Dendritic cell treated with granulocyte-macrophage colony-stimulating factor and Interleukin-4, amounts not matched to agents 40 ng/mL and 50 ng/mL, for 4 days (primary cell): ENCODE measurements around the gene BRD8.
A peak's percentile ranks its signal among the peaks of the same experiment; 100 is the strongest.

ENCODE experiments used
- H3K27ac Mint-ChIP-seq: one replicate; pipeline ENCODE4 v1.8.0; 2022; ENCODE audit warnings: mild to moderate bottlenecking, mixed read lengths
- H3K27me3 Mint-ChIP-seq: one replicate; pipeline ENCODE4 v1.8.0; 2022; ENCODE audit warnings: mild to moderate bottlenecking, mixed read lengths
- H3K36me3 Mint-ChIP-seq: one replicate; pipeline ENCODE4 v1.8.0; 2022; ENCODE audit warnings: low read depth, mixed read lengths
- H3K4me1 Mint-ChIP-seq: one replicate; pipeline ENCODE4 v1.8.0; 2022; ENCODE audit warnings: low read depth, mixed read lengths
- H3K4me3 Mint-ChIP-seq: one replicate; pipeline ENCODE4 v1.8.0; 2022; ENCODE audit warnings: mild to moderate bottlenecking, moderate library complexity, mixed read lengths
- H3K9me3 Mint-ChIP-seq: one replicate; pipeline ENCODE4 v1.8.0; 2022; ENCODE audit warnings: mixed read lengths
- intact Hi-C: fragments of 100-400 bp; cut with micrococcal nuclease; formaldehyde crosslinking; loops from one replicate; pipeline ENCODE4 v1.15.0; 2022

BRD8 gene

DNA sequence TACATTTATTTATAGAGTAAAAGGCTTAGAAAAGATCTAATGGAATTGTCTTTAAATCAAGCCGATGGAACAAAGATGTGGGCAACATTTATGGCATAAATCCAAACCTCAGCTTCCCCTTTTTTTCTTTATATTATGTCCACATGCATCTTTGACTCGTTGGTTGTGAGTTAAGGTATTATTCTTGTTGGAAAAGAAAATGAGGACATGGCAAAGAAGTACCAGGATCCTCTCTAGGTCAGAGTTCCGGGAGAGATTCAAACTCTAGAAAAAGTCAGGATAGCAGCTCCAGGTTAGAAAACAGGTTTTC, 38.7 kb downstream of the BRD8 start:
- Mint-ChIP-seq H3K27ac (no peak overlapping the region), H3K27me3 (peaks cover 55% of the 10 kb centered on the region), H3K36me3 (no peaks in the 10 kb centered on the region), H3K4me3 (no peak overlapping the region), H3K9me3 (no peaks in the 10 kb centered on the region), H3K4me1 (peaks cover 15% of the 10 kb centered on the region)
- intact Hi-C loops, result loop anchor here (2.0 kb wide), 1 partner anchor 105 kb away; no protein-coding TSS in a partner anchor

DNA sequence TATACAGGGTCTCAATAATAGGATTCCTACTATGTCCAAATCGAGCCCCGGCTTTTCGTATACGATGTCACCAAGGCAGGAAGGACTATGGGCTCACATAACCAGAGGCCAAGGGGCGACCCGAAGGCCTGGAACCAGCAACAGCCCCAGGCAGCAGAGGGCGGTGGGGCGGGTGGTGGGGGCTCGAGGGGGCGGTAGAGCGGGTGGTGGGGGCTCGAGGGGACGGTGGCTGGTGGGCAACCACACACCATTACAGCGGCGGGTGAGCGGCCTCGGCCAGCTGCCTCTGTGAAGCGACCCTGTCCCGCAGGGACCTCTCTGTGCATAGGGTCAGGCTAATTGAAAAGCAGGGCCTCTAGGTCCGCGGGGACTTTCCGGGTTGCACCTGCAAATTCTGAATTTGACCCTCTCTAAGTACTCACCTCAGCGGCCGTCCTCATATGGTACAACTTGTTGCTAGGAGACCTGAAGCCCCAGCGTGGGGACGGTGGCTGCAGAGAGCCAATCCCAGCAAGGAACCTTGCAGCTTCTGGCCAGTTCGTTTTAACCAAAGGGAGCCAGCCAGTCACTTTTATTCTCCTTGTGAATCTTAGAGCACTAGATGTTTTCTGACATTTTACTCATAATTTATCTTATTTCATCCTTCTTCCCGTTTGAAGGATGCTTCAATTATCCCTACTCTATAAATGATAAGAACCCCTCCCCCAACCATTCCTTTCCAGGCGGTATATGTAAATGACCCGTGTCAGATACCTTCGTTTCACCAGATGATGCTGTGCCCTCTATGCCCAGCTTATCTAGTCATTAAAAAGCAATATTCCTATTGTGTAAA, 39.3 kb downstream of the BRD8 start, which contains the start of gene NME5:
NME5 (minus strand) TSS at position 480 of the 832 bp plus-strand sequence. CDS start 648 bp downstream, outside the sequence.
- peak within 1 kb of the TSS; percentile 23 for H3K4me3 Mint-ChIP-seq
- no peaks in the 10 kb centered on the region for H3K9me3 Mint-ChIP-seq
- intact Hi-C loops, result loop anchor here (2.0 kb wide), 1 partner anchor 104 kb away; no protein-coding TSS in a partner anchor
- H3K27ac Mint-ChIP-seq, result no peak within 1 kb of the TSS
- no peaks in the 10 kb centered on the region for H3K36me3 Mint-ChIP-seq
- peaks cover 55% of the 10 kb centered on the region for H3K27me3 Mint-ChIP-seq
- peaks cover 15% of the 10 kb centered on the region for H3K4me1 Mint-ChIP-seq

DNA sequence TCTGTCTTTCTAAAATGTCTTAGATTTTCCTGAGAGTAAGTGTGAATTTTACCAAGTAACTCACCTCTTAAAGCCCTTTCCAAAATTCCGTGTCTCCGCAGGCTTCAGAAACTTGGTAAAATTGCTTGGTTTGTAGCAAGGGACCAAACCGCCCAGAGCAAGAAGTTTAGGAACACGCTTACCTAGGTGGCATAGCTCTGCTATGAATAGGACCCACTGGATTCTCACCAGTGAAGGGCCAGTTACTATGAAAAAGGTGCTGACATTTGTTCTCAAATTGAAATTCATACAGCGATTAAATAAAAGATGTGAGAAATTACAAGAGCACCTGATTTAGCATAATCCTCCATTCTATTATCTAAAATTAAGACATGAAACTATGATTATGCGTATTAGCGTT, 45.9 kb downstream of the BRD8 start:
- peaks cover 31% of the 10 kb centered on the region for H3K27me3 Mint-ChIP-seq
- no peak overlapping the region for H3K4me3 Mint-ChIP-seq
- no peaks in the 10 kb centered on the region for H3K36me3 Mint-ChIP-seq
- H3K4me1 Mint-ChIP-seq, result peaks cover 5% of the 10 kb centered on the region
- intact Hi-C loops, result loop anchor here (5.0 kb wide), 1 partner anchor 355 kb away; no protein-coding TSS in a partner anchor
- H3K9me3 Mint-ChIP-seq, result no peaks in the 10 kb centered on the region
- no peak overlapping the region for H3K27ac Mint-ChIP-seq

DNA sequence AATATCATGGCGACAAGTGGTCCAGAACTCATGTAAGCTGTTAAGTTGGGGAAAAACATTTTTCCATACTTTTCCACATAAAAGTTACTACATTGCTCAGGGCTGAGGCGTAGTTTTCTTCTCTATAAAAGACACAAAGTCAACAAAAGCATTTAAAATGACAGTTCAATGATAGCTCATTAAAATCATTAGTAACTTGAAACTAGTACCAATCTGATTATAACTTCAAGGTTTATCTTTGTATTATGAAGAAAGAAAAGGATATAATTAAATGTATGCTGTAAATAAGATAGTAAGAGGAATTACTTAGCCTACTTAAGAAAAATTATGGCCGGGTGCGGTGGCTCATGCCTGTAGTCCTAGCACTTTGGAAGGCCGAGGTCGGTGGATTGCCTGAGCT, 49.1 kb downstream of the BRD8 start:
- Mint-ChIP-seq H3K4me1 (no peaks in the 10 kb centered on the region), H3K27ac (no peak overlapping the region), H3K4me3 (no peak overlapping the region), H3K27me3 (peaks cover 29% of the 10 kb centered on the region), H3K36me3 (no peaks in the 10 kb centered on the region), H3K9me3 (no peaks in the 10 kb centered on the region)
- intact Hi-C loops, result no loop called here

DNA sequence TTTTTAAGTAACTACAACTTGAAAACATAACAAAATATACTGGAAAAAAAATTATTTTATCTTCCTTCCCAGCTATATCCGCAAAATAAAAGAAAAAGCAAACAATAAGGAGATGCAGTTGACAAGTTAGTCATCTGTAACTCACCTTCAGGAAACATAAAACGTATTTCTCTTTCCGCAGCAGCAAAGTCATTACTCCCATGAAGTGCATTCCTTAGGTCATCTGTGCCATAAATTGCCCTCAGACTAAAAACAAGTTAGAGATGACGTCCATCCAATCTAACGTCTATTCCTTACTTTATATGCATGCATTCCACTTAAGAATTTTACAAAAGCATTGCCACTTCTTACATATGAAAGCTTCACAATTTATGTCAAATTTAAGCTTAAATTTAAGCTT, 50.1 kb downstream of the BRD8 start:
- peaks cover 24% of the 10 kb centered on the region for H3K27me3 Mint-ChIP-seq
- no peak overlapping the region for H3K27ac Mint-ChIP-seq
- no peak overlapping the region for H3K4me3 Mint-ChIP-seq
- no peaks in the 10 kb centered on the region for H3K36me3 Mint-ChIP-seq
- no peaks in the 10 kb centered on the region for H3K4me1 Mint-ChIP-seq
- no peaks in the 10 kb centered on the region for H3K9me3 Mint-ChIP-seq
- intact Hi-C loops, result no loop called here

DNA sequence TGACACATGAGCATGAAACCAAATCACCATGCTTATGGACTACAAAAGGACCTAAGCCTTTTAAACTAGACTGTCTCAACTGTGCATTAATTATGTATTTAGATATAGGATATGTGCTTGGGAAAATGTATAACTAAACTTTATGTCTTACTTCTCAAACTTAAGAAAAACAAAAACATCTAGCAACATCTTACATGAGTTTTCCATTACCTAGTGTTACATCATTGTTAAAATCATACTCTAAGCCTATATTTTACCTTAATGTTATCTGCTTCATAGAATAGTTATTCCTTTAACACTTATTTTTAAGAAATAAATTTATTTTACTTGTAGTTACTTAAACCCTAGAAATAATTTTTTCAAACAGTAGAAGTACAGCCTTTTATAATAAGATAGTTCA, 63.2 kb downstream of the BRD8 start:
- intact Hi-C loops, result no loop called here
- H3K27ac Mint-ChIP-seq, result no peak overlapping the region
- H3K4me3 Mint-ChIP-seq, result no peak overlapping the region
- H3K27me3 Mint-ChIP-seq, result peaks cover 7% of the 10 kb centered on the region
- no peaks in the 10 kb centered on the region for H3K9me3 Mint-ChIP-seq
- no peaks in the 10 kb centered on the region for H3K36me3 Mint-ChIP-seq
- peaks cover 17% of the 10 kb centered on the region for H3K4me1 Mint-ChIP-seq

DNA sequence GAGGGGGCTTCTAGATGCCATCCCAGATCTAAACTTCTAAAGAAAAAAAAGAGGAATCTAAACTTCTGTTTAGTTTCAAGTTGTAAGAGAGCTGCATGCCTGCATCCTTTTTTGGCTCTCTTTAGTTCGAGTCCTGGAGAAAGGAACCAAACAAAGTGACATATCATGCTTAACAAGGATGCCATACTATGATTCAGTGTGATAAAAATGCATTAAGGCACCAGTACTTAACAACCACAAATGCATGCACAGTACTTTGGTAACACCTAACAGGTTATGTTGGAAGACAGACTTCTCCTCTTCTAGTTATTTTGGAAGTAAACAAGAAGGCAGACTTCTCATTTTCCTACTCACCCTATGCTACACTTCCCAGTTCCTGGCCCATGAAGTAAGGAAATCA, 66.5 kb downstream of the BRD8 start:
- H3K4me3 Mint-ChIP-seq, result no peak overlapping the region
- H3K36me3 Mint-ChIP-seq, result no peaks in the 10 kb centered on the region
- H3K27ac Mint-ChIP-seq, result no peak overlapping the region
- peaks cover 11% of the 10 kb centered on the region for H3K27me3 Mint-ChIP-seq
- peaks cover 17% of the 10 kb centered on the region for H3K4me1 Mint-ChIP-seq
- no peaks in the 10 kb centered on the region for H3K9me3 Mint-ChIP-seq
- intact Hi-C loops, result no loop called here

DNA sequence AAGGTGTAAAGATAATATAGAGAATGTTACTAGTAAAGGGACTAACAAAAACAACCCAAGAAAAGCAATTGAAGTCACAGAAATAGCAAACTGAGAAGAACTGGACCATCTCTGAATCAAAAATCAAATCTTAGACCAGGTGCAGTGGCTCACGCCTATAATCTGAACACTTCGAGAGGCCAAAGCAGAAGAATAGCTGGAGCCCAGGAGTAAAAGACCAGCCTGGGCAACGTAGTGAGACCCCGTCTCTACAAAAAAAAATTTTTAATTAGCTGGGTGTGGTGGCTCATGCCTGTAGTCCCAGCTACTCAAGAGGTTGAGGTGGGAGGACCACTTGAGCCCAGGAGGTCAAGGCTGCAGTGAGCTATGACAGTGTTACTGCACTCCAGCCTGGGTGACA, 67.2 kb downstream of the BRD8 start:
- no peak overlapping the region for H3K4me3 Mint-ChIP-seq
- no peaks in the 10 kb centered on the region for H3K36me3 Mint-ChIP-seq
- H3K4me1 Mint-ChIP-seq, result peaks cover 17% of the 10 kb centered on the region
- no peaks in the 10 kb centered on the region for H3K9me3 Mint-ChIP-seq
- intact Hi-C loops, result no loop called here
- H3K27ac Mint-ChIP-seq, result no peak overlapping the region
- H3K27me3 Mint-ChIP-seq, result peaks cover 11% of the 10 kb centered on the region

DNA sequence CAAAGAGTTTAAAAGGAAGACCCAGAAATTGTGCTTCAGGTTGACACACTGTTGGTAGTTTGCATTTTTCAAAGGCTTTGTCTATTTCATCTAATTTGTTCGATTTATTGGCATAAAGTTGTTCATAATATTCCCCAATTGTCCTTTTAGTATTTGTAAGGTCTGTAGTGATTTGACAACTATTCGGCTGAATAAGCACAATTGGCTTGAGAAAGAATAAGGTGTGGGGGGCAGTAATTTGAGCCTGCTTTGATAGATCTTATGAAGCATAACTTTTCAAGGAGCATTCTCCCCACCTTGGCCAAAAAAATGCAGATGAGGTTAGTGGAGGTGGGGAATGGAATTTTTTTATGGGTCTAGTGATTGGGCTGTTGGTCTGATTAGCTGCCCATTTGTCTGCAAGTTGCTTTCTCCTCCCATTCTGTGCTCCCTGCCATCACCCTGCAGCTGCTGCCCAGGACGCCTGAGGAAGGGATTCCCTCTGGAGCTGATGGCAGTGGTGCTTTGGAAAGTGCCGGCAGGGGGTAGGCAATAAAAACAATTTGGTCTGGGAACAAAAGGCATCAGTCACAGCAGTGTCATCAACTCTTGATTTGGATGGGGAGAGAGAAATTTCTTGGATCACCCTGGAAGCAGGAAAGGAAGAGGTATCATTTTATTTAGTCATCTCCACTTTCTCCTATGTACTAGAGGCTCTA, 68.0 kb downstream of the BRD8 start:
- intact Hi-C loops, result no loop called here
- Mint-ChIP-seq H3K36me3 (no peaks in the 10 kb centered on the region), H3K4me3 (no peak overlapping the region), H3K4me1 (peaks cover 17% of the 10 kb centered on the region), H3K27me3 (peaks cover 11% of the 10 kb centered on the region), H3K9me3 (no peaks in the 10 kb centered on the region), H3K27ac (no peak overlapping the region)

DNA sequence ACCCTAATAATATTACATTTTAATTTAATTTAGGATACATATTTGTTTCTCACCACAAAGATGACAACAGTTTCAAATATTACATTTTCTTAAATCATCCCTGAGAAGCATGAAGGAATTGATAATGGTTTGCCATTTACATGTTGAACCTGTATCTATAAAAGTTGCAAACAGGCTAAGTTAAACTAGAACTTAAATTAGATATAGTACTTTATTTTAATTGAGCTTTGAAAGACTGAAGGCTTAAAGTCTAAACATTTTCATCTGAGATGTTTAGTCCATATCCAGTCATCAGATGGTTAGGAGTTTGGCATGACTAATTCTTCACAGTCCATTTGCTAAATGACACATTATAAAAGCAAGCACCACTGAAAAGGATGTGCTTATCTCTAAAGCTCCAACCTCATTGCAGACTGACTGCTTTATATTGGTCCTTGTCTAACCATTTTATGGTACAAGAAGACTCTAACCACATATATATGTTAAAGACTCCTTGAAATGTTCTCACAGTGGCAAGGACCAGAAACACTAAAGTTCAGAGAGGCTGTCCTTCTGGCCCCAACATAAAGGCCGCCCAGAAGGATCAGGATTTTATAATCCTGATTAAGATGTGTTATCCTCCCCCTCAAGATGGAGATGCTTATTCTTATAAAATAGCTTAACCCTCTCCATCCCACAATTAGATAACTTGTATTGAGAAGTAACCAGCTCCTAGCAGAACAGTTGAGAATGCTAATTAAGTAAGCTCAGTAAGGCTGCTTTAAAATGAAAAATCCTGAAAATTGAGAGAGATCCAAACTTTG, 68.8 kb downstream of the BRD8 start:
- peaks cover 17% of the 10 kb centered on the region for H3K4me1 Mint-ChIP-seq

DNA sequence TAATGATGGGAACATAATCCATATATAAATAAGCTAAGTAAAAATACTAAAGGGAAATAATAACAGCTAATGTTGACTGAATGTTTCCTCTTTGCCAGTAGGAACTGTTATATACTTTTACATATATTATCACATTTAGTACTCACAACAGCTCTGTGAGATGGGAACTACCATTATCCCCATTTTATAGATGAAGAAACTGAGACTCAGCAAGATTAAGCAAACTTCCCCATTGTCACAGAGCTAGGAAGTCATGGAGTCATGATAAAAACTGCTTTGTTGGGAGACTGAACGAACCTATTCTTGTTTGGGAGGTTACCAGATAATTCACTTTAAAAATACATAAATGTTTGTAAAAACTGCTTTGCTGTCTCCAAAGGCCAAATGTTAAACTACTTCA, 71.2 kb downstream of the BRD8 start:
- Mint-ChIP-seq H3K36me3 (no peaks in the 10 kb centered on the region), H3K4me1 (peaks cover 17% of the 10 kb centered on the region), H3K27ac (no peak overlapping the region), H3K27me3 (peaks cover 14% of the 10 kb centered on the region), H3K4me3 (no peak overlapping the region), H3K9me3 (no peaks in the 10 kb centered on the region)
- intact Hi-C loops, result no loop called here

More for the DNA sequence above, 68.8 kb downstream of the BRD8 start:
- intact Hi-C loops, result no loop called here
- Mint-ChIP-seq H3K27me3 (peaks cover 11% of the 10 kb centered on the region), H3K27ac (no peak overlapping the region), H3K9me3 (no peaks in the 10 kb centered on the region), H3K4me3 (no peak overlapping the region), H3K36me3 (no peaks in the 10 kb centered on the region)

DNA sequence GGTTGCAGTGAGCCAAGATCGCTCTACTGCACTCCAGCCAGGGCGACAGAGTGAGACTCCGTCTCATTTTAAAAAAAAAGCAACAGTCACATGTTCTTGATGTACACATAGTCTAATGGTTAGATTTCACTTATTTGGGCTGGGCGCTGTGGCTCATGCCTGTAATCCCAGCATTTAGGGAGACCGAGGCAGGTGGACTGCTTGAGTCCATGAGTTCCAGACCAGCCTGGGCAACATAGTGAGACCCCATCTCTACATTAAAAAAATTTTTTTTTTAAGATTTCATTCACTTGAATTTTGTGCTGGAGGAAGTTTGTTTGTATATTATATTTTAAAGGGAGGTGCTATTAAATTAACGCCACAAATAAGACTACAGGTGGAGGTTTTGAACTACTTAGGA, 72.7 kb downstream of the BRD8 start:
- intact Hi-C loops, result no loop called here
- Mint-ChIP-seq H3K4me1 (peaks cover 9% of the 10 kb centered on the region), H3K27ac (no peak overlapping the region), H3K4me3 (no peak overlapping the region), H3K27me3 (peaks cover 26% of the 10 kb centered on the region), H3K9me3 (no peaks in the 10 kb centered on the region), H3K36me3 (no peaks in the 10 kb centered on the region)

DNA sequence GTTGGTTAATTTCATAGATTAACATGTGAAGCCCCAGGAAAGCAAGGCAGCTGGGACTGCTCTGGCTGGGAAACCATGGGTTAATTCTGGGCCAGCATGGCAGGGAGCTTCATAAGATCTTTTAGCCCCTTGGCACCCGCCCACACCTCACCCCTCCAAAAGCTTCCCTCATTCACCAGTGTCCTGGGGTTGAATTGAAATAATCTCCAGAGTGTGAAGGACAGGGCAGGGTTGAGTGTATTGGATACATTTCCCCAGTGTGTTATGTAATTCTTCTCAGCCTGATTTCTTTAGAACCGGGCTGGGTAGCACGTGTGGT, 75.2 kb downstream of the BRD8 start:
- H3K4me3 Mint-ChIP-seq, result no peak overlapping the region
- H3K9me3 Mint-ChIP-seq, result no peaks in the 10 kb centered on the region
- intact Hi-C loops, result no loop called here
- H3K4me1 Mint-ChIP-seq, result peaks cover 9% of the 10 kb centered on the region
- peaks cover 28% of the 10 kb centered on the region for H3K27me3 Mint-ChIP-seq
- no peaks in the 10 kb centered on the region for H3K36me3 Mint-ChIP-seq
- peak overlapping the region; percentile 26 for H3K27ac Mint-ChIP-seq
